Measurements from ENCODE around the gene ZC3HAV1L. TPM values are rescaled to one million over a fixed set of nuclear protein-coding genes. Genes with fewer than 3 reads are reported as not detected.
"Not testable (repeated sequence)": the region's sequence is repeated elsewhere in the genome, so short reads cannot be mapped to it uniquely, and the experiment has no call there.

The ZC3HAV1L gene
- total and polyA plus RNA-seq, 2 of the 13 experiments (the other 11 are each of a cell fraction or from before 2014, with no cell fraction given): 8.4 to 11.1 TPM

- H3K4me2 ChIP-seq (ENCODE audit: low read depth, low read length): no peak overlapping the region
- H3K36me3 ChIP-seq (replicated peaks in 1 of 2; ENCODE audit: control insufficient read depth in 1 of 2, insufficient read depth in 2 of 2, low read length in 2 of 2): peaks cover 15 to 64% of the 10 kb centered on the region in 2 experiments
- BruUV-seq (replicated peaks): no TSS peak
- H4K20me1 ChIP-seq (ENCODE audit: insufficient read depth, low read length): no peaks in the 10 kb centered on the region; the same call in 1 of the 2 replicates
- no peak for ATAC-seq
- H3K9ac ChIP-seq (ENCODE audit: insufficient read depth, low read depth, low read length): no peak overlapping the region
- TF ChIP-seq ZNF747 (CRISPR knock-in tag; IDR thresholded peaks at IDR 0.05; ENCODE audit: borderline replicate concordance): no peak
- TF ChIP-seq ZNF768 (CRISPR knock-in tag; IDR thresholded peaks at IDR 0.05): no peak
- TF ChIP-seq ZSCAN22 (CRISPR knock-in tag; IDR thresholded peaks at IDR 0.05): no peak
- TF ChIP-seq ZNF75D (CRISPR knock-in tag; IDR thresholded peaks at IDR 0.05; ENCODE audit: borderline replicate concordance): no peak
- no peak for TF ChIP-seq ZFP36 (IDR thresholded peaks at IDR 0.05; ENCODE audit: borderline replicate concordance, low read depth, low read length, partially characterized antibody)
- no peak for TF ChIP-seq TOE1 (CRISPR knock-in tag; IDR thresholded peaks at IDR 0.05)
- TF ChIP-seq ZEB1 (IDR thresholded peaks at IDR 0.05; ENCODE audit: insufficient replicate concordance, low read depth): no peak
- no peak for TF ChIP-seq ZNF552 (CRISPR knock-in tag; IDR thresholded peaks at IDR 0.05; ENCODE audit: borderline replicate concordance)
- TF ChIP-seq ZNF501 (CRISPR knock-in tag; IDR thresholded peaks at IDR 0.05): no peak
- TF ChIP-seq PRDM4 (CRISPR knock-in tag; IDR thresholded peaks at IDR 0.05; ENCODE audit: borderline replicate concordance): no peak
- TF ChIP-seq ZFX (CRISPR knock-in tag; IDR thresholded peaks at IDR 0.05; ENCODE audit: low read depth): no peak
- no peak for TF ChIP-seq RAD51 (IDR thresholded peaks at IDR 0.05; ENCODE audit: borderline replicate concordance)
- no peak for TF ChIP-seq ZKSCAN5 (CRISPR knock-in tag; IDR thresholded peaks at IDR 0.05)
- no peak for TF ChIP-seq MXD4 (CRISPR knock-in tag; IDR thresholded peaks at IDR 0.05)
- TF ChIP-seq FOSL2 (CRISPR knock-in tag; IDR thresholded peaks at IDR 0.05): no peak
- TF ChIP-seq EEA1 (CRISPR knock-in tag; IDR thresholded peaks at IDR 0.05; ENCODE audit: borderline replicate concordance): no peak
- no peak for TF ChIP-seq SOX13 (IDR thresholded peaks at IDR 0.05)
- no peak for TF ChIP-seq SOX13 (CRISPR knock-in tag; conservative IDR thresholded peaks at IDR 0.05 in 1 of 2, IDR thresholded peaks at IDR 0.05 in 1 of 2)
- ChIA-PET CTCF (ENCODE audit: low intra/inter-chr PET ratio, low total read pairs) (no interaction called here), POLR2A (no interaction called here)
- H3K4me1 ChIP-seq (ENCODE audit: insufficient read depth, low read length): peaks cover 29% of the 10 kb centered on the region
- H3K27me3 ChIP-seq (ENCODE audit: control insufficient read depth in 1 of 2, insufficient read depth in 2 of 2, low read length in 2 of 2): no peaks in the 10 kb centered on the region
- intact Hi-C loops (cut with micrococcal nuclease; ENCODE audit: unreplicated experiment): no loop called here
- WGBS (ENCODE audit: low lambda C conversion rate): 100% methylated on average over 1 of the region's 1 CpG
- no peak for DNase-seq (ENCODE audit: low spot score)
- no peak for FAIRE-seq
- in situ Hi-C loops (cut with HindIII; ENCODE audit: extremely low pct_ligation_motif_present, low pct_unique_long_range_greater_than_20kb): no loop called here
- no peaks in the 10 kb centered on the region for H3K9me3 ChIP-seq (ENCODE audit: low read length)
- no peak overlapping the region for H2AFZ ChIP-seq (ENCODE audit: low read length)
- no peak overlapping the region for H3K27ac ChIP-seq (ENCODE audit: extremely low read length, insufficient read depth, low read length)
- no peak overlapping the region for H3K4me3 ChIP-seq (replicated peaks in 1 of 3; ENCODE audit: insufficient read depth in 1 of 3, low read depth in 2 of 3, low read length in 3 of 3)
- no peaks in the 10 kb centered on the region for H3K79me2 ChIP-seq (ENCODE audit: insufficient read depth, low read length)
These were observed 42.6 kb upstream of the ZC3HAV1L start for GRCh38 chr7:139078399-139078798.

- H3K9ac ChIP-seq (ENCODE audit: insufficient read depth, low read depth, low read length); H2AFZ ChIP-seq (ENCODE audit: low read length); H3K9me3 ChIP-seq (ENCODE audit: low read length); intact Hi-C loops (cut with micrococcal nuclease; ENCODE audit: unreplicated experiment); H3K27me3 ChIP-seq (ENCODE audit: control insufficient read depth in 1 of 2, insufficient read depth in 2 of 2, low read length in 2 of 2); in situ Hi-C loops (cut with HindIII; ENCODE audit: extremely low pct_ligation_motif_present, low pct_unique_long_range_greater_than_20kb); CTCF ChIA-PET (ENCODE audit: low intra/inter-chr PET ratio, low total read pairs); DNase-seq (ENCODE audit: low spot score); H3K4me2 ChIP-seq (ENCODE audit: low read depth, low read length); BruUV-seq (replicated peaks); H3K4me3 ChIP-seq (replicated peaks in 1 of 3; ENCODE audit: insufficient read depth in 1 of 3, low read depth in 2 of 3, low read length in 3 of 3); H3K27ac ChIP-seq (ENCODE audit: extremely low read length, insufficient read depth, low read length); H4K20me1 ChIP-seq (ENCODE audit: insufficient read depth, low read length); FAIRE-seq; H3K79me2 ChIP-seq (ENCODE audit: insufficient read depth, low read length); ATAC-seq; POLR2A ChIA-PET: not testable (repeated sequence)
- 95% methylated on average over 5 of the region's 5 CpGs for WGBS (ENCODE audit: low lambda C conversion rate)
- peaks cover 29% of the 10 kb centered on the region for H3K4me1 ChIP-seq (ENCODE audit: insufficient read depth, low read length)
- H3K36me3 ChIP-seq (replicated peaks in 1 of 2; ENCODE audit: control insufficient read depth in 1 of 2, insufficient read depth in 2 of 2, low read length in 2 of 2): peaks cover 13 to 61% of the 10 kb centered on the region in 2 experiments
These were observed 41.9 kb upstream of the ZC3HAV1L start for GRCh38 chr7:139077706-139078105.

All from HepG2 (cell line).